Measurements from ENCODE around the gene EGFL7.
A peak's percentile ranks its signal among the peaks of the same experiment; 100 is the strongest.

The EGFL7 gene

DNA sequence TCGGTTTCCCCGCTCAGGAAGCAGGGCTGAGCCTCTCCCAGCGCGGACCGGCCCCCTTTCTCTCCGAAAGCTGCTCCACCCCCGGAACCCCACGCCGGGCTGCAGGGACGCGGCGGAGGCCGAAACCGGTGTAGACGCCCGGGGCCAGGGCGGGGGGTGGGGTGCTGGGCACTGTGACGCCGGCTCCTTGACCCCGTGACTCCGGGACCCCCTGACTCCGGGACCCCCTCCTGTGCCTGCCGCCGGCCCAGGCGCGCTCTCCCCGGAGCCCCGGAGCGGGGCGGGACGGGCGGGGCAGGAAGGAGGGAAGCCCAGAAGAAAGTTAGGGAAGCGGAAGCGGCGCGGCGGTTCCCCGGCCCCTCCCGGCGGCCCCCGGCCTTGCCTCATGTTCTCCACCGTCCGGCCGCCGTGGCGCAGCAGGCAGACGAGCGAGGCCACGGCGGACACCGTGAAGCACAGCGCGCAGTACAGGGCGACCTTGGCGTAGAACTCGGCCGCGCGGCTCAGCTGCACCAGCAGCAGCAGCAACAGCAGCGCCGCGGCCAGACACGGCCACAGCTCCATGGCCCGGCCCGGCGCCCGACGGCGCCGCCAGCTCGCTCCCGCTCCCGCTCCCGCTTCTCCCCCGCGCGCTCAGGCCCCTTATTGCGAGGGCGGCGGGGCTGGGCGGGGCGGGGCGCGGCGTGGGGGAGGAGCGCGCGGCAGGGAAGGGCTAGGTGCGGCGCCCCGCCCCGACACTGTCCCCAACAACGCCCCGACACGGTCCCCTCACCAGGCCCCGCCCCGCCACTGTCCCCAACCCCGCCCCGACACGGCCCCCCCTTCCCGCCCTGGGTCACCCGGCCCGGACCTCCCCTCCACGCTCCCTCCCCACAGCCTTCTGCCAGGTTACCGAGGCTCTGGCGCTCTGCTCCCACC, 24.3 kb downstream of the EGFL7 start, which contains the start of gene AGPAT2:
TSS of gene AGPAT2 (minus strand) at position 664 of the 918 bp plus-strand sequence. CDS start at position 564, 100 bp downstream.
- Histone ChIP-seq H3K4me3 (ENCODE audit: low read depth, low read length) (peak within 1 kb of the TSS; percentile 63), H3K27me3 (no peaks in the 10 kb centered on the region), H3K36me3 (no peaks in the 10 kb centered on the region), H3K9me3 (no peaks in the 10 kb centered on the region), H3K4me1 (peaks cover 6% of the 10 kb centered on the region)
- DNase-seq, result peak; percentile 84
- no peak for TF ChIP-seq CTCF (IDR thresholded peaks at IDR 0.05; ENCODE audit: low read depth, low read length)

GRCh38 chr9:136687721-136688223, 25.1 kb downstream of the EGFL7 start:
- no peak overlapping the region for H3K4me3 ChIP-seq (ENCODE audit: low read depth, low read length)
- DNase-seq, result no peak
- H3K27me3 ChIP-seq, result no peaks in the 10 kb centered on the region
- peaks cover 6% of the 10 kb centered on the region for H3K4me1 ChIP-seq
- H3K36me3 ChIP-seq, result no peaks in the 10 kb centered on the region
- TF ChIP-seq CTCF (IDR thresholded peaks at IDR 0.05; ENCODE audit: low read depth, low read length), result no peak
- H3K9me3 ChIP-seq, result no peaks in the 10 kb centered on the region

DNA sequence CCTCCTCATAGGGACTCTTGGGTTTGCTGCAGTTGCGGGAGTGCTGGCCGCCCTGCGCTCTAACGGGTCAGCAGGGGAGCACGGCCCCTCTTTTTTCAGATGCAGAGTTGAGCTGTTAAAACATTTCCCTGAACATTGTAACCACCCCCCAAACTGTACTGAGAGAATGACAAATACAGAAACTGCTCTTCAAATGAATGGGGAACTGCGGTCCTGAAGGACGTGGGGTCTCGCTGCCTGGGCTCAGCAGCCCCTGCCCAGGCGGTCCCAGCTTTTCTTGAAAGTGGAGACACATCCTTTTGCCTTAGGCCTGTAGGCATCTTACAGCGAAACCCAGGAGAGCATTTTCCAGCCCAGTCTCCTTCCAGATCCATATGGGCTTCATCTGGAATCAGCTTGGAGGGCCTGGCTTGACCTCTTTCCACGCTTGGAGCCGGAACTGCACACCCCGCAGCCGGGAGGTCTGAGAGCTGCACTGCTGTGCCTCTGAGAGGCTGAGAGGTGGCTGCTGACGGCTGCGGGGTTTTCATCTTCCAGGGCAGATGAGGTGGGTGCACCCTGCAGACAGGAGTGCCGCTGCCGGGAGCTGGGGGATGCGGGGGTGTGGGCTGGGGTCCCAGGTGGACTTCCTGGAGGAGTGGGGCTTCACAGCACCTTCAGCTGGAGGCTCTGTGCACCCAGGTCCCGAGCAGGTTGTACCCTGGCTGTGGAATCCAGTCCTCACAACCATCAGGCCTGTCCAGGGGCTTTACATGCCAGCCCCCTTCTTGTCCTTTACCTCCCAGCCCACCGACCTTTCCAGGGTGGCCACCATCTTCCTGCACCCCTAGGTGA, 25.8 kb downstream of the EGFL7 start:
- H3K4me1 ChIP-seq, result peaks cover 6% of the 10 kb centered on the region
- no peaks in the 10 kb centered on the region for H3K36me3 ChIP-seq
- H3K9me3 ChIP-seq, result no peaks in the 10 kb centered on the region
- TF ChIP-seq CTCF (IDR thresholded peaks at IDR 0.05; ENCODE audit: low read depth, low read length), result no peak
- DNase-seq, result no peak
- no peaks in the 10 kb centered on the region for H3K27me3 ChIP-seq
- no peak overlapping the region for H3K4me3 ChIP-seq (ENCODE audit: low read depth, low read length)

DNA sequence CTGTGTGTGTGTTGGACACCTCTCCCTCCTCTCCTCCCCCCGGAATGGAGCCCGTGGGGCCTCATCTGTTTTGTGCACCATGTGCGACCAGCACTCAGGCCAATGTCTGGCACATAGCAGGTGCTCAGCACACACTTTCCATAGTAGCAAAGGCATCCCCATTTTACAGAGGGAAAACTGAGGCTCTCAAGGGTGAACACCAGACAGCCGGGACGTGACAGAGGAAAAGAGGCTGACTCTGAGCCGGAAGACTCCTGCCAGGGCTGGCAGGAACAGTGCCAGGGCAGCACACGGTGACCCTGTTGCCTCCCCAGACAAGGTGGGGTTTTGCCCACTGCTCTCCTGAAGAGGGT, 26.4 kb downstream of the EGFL7 start:
- Histone ChIP-seq H3K27me3 (no peaks in the 10 kb centered on the region), H3K4me3 (ENCODE audit: low read depth, low read length) (no peak overlapping the region), H3K4me1 (peaks cover 6% of the 10 kb centered on the region), H3K36me3 (no peaks in the 10 kb centered on the region), H3K9me3 (no peaks in the 10 kb centered on the region)
- no peak for TF ChIP-seq CTCF (IDR thresholded peaks at IDR 0.05; ENCODE audit: low read depth, low read length)
- DNase-seq, result no peak

- Histone ChIP-seq H3K4me3 (ENCODE audit: low read depth, low read length) (no peak overlapping the region), H3K36me3 (no peaks in the 10 kb centered on the region), H3K4me1 (peaks cover 6% of the 10 kb centered on the region), H3K27me3 (no peaks in the 10 kb centered on the region), H3K9me3 (no peaks in the 10 kb centered on the region)
- DNase-seq, result no peak
- TF ChIP-seq CTCF (IDR thresholded peaks at IDR 0.05; ENCODE audit: low read depth, low read length), result no peak
These were observed 27.5 kb downstream of the EGFL7 start for GRCh38 chr9:136690104-136690805.
